Measurements from ENCODE around the gene DISC1.
A peak's percentile ranks its signal among the peaks of the same experiment; 100 is the strongest.

Gene DISC1

GRCh38 chr1:231814021-231814420 lies 187.4 kb downstream of the DISC1 start:
- peak; percentile 46 for DNase-seq (ENCODE audit: low read depth)

GRCh38 chr1:231814521-231814920 lies 187.9 kb downstream of the DISC1 start:
- no peak for DNase-seq (ENCODE audit: low read depth)

DNA sequence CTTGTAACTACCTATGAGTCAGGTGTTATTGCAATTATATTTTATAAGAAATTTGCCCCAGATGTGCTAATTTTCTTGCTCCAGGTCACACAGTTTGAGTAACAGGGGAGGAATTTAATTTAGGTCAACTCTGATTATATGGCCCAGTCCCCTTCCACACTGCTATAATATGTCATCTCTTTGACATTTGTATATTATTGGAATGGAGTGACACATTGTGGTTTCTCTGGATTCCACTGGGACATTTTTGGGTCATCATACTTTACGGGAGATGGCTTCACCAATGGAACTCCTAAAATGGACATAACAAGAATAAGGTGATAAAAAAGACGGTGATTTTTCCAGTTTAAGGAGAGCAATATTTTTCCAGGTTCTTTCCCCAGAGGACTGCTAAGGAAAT lies 191.2 kb downstream of the DISC1 start:
- DNase-seq (ENCODE audit: low read depth): no peak

- DNase-seq (ENCODE audit: low read depth): no peak
These were observed 191.7 kb downstream of the DISC1 start for GRCh38 chr1:231818337-231818736.

GRCh38 chr1:231821281-231821680 lies 194.7 kb downstream of the DISC1 start:
- no peak for DNase-seq (ENCODE audit: low read depth)

DNA sequence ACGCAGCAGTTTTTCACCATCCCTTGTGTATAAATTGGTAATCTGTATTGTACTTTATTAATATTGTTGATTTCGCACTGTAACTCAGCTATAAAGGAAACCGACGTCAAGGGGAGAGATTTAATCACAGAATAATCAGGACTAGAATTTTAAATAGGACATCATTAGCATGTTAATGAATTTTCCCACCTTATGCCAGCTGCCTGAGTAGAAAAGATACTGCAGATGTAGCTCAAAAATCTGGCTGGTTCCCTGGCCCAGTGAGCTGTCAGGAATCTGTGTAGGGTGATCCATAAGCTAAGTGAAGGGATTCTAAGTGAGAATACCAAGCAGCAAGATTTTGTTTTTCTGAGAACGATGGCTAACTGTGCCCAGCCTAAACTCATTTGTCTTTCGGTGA lies 195.5 kb downstream of the DISC1 start:
- no peak for DNase-seq (ENCODE audit: low read depth)

DNA sequence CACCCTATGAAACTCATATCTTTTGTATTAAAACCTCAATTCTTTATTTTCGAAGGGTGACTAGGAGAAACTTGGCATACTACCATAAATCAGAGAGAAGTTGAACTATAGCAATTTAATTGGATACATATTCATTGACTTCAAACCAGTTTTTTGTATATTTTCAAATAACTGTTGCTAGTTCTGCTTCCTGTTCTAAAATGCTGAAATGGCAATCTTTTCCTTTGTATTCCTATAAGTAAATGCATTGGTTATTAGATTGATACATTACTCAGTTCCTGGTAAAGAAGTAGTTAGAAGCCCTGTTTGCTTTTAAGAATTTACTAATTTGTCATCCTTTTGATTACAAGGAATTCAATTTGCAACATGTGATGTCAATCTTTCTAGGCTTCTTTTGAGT lies 200.0 kb downstream of the DISC1 start:
- no peak for DNase-seq (ENCODE audit: low read depth)

DNA sequence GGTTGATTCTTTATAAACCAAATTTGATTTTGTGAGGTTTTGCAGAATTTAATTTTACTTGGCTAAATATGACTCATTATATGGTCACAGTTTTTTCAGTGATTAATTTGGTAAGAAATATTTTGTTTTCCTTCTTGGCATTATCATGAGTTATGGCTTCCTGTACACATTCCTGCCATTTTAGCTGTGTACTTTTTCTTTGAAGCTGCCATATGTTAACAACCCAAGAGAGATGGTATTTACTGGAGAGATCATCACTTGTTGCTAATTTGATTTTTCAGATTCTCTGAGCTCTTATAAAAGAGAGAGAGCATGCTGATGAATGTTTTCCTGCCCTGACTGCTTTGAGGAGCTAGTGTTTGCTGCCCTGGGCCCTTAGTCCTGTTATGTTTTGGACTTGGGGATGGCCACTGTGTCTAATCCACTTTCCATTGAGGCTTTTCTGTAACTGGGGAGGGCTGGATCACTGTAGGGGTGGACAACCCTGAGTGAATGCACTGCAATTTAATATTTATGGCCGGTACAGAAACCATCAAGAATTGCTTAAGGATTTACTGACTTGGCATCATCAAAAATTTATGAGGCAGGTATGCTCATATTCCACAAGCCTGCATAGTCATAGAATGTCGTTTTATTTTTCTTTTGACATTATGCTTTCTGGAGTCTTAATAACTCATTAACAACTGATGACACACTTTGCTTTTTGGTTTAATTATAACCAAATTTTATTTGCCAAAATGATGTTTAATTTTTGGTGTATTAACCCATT lies 200.9 kb downstream of the DISC1 start:
- peak; percentile 79 for DNase-seq (ENCODE audit: low read depth)

DNA sequence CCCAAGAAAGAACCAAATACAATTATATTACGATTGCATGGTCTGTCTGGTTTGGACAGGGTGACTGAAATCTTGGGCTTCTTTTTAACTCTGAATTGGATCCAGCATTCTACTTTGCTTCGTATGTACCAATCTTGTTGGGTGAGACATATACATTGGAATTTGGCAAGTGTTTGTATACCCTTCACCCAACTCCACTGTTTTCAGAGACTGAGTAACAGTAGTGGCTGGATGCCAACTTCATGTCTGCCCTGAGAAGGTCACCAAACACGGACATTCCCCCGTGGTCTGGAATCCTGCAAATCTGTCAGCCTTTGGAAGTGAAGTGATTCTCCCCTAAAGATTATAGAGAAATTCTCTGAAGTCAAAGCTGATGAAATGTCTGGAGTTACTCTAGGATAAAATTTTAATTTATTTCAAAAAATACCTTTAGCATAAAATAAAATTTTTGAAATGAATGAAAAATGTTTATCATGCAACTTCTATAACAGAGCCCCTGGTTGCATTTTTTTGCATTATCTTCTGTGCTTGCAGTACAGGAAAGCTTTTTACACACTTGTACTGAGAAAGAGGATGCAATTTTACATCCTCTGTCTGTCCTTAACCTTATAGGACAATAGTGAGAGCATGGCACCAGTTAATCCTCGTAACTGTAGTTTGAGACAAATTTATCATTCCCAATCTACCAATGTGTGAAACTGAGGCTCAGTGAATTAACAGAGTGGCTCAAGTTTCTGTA lies 201.8 kb downstream of the DISC1 start:
- peak; percentile 82 for DNase-seq (ENCODE audit: low read depth)

- no peak for DNase-seq (ENCODE audit: low read depth)
These were observed 202.7 kb downstream of the DISC1 start for GRCh38 chr1:231829332-231829731.

GRCh38 chr1:231836227-231836893 lies 209.8 kb downstream of the DISC1 start:
- DNase-seq (ENCODE audit: low read depth): no peak

DNA sequence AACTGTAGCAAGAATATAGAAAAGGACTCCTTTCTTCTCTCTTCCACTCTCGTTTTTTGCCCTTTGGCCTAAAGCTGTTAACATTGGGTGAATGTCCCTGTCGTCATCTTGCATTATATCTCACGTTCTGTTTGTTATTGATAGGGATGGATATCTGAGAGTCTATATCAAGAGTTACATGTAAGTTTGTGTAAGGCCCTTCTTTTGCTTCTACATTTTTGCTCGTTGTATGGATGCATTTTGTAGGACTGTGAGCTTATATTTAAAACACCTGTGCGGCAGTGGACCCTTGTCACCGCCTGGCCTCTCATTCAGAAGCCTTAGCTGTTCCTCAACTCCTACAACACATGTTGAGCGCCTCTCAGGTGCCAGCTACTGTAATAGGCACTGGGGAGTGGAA lies 211.9 kb downstream of the DISC1 start:
- no peak for DNase-seq (ENCODE audit: low read depth)

GRCh38 chr1:231839999-231840398 lies 213.4 kb downstream of the DISC1 start:
- no peak for DNase-seq (ENCODE audit: low read depth)

DNA sequence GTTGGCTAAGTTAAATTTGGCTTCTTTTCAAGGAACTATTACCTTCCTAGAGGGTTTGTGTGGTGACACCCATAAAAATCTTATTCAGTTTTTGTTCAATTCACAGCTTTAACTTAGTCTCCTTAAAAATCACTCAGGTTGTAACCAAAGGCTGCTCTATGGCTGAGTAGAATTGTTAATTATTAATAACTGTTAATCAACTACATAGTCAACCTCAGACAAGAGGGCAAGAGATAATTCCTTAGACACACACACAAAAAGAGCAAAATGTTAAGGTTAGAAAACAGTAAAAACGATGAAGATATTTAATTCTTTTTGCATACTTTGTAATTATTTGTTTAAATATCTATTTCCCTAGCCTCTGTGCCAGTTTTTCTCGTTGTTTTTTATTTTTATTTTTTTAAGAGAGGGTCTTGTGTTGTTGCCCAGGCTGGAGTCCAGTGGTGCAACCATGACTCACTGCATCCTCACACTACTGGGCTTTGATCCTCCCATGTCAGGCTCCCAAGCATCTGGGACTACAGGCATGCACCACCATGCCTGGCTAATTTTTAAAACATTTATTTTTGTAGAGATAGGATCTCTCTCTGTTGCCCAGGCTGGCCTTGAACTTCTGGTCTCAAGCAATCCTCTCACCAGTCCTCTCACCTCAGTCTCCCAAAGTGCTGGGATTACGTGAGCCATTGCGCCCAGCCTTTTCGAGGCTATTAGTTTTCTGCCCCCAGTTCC lies 215.2 kb downstream of the DISC1 start:
- DNase-seq (ENCODE audit: low read depth): peak; percentile 63

- DNase-seq (ENCODE audit: low read depth): no peak
These were observed 215.9 kb downstream of the DISC1 start for GRCh38 chr1:231842441-231842840.

DNA sequence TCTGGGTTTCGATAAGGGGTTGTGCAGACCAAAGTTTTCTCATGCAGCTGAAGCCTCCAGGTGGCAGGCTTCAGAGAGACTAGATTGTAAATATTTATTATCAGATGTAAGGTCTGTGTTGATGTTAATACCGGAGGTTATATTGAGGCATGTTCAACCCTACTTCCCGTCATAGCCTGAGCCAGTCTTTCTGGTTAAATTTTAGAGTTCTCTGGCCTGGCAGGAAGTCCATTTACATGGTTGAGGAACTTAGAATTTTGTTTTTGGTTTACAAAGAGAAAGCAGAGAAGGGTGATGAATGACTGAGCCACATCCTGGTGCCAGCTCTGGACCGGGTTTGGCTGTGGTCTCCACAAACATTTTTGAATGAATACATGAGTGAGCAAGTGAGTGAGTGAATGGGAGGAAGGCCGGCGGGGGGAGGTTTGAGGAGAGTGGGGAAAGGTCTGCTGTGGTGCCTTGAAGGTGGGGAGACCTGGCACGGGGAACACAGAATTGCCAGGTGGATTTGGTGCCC lies 218.5 kb downstream of the DISC1 start:
- no peak for DNase-seq (ENCODE audit: low read depth)

DNA sequence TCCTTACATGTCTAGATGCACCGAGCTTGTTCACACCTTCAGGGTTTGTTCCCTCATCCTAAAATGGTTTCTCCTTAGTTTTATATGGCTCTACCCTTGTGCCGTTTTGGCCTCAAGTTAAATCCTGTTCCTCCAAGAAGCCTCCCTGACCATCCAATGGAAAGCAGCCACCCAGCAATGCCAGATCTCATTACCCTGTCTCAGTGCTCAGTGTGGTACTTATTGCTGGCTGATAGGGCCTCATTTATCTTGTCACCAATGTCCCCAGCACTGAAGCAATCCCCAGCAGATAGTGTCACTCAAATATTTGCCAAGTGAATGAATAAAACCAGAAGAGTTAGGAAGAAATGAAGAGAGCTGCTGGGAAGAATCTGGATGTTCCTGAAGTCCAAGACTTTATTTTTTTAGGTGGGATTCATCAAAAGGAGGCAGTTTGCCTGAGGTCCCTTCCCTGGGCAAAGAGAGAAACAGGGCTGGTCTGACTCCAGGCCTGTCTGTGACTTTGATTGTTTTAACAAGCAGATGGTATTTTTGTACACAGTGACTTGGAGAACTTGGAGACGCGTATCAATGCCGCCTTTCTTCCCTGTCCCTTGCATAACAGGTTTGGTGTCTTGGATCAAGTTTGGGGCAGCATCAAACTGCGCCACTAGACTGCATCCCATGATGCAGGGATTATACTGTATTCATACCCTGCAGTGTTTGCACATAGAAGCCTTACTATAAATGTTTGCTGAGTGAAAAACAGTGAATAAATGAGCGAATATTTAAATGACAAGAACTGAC lies 221.2 kb downstream of the DISC1 start:
- DNase-seq (ENCODE audit: low read depth): no peak

DNA sequence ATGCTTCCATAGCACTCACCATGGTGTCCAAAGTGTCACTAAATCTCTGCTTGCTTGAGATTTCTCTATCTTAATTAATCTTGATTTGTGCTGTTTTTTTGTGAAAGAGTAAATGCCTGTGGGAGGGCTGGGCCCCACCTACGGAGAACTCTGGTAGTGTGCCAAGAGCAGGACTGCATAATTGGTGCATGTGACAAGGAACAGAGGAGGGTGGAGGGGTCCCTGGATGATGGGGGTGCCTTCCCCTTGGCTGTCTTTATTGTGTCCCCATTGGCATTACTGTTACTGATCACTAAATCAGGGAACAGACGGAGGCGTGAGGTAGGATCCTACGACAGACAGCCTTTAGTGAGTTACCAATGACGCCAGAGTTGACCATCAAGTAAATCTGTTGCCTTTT lies 223.4 kb downstream of the DISC1 start:
- DNase-seq (ENCODE audit: low read depth): no peak

DNA sequence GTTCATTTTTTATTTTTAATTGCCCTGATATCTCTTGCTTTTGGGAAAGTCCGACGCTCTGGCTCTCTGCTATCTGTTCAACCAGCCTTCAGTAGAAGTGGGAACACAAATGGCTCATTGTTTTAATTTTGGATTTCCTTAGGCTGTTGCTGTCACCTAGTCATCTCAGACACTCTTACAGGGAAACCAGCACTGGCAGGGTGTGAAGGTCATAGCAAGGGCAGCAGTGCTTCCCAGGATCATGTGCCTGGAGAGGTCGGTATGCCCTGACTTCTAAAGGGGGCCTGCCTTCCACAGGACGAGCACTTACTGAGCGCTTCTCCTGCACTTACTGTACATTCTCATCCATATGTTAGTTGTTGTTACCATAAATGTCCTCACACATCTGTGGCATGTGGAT lies 224.2 kb downstream of the DISC1 start:
- no peak for DNase-seq (ENCODE audit: low read depth)

GRCh38 chr1:231853588-231854207 lies 227.1 kb downstream of the DISC1 start:
- DNase-seq (ENCODE audit: low read depth): no peak

GRCh38 chr1:231855361-231855760 lies 228.8 kb downstream of the DISC1 start:
- no peak for DNase-seq (ENCODE audit: low read depth)

Measured in GM04504 (cell line).